Upper lobe of left lung (tissue), 4 donors: ENCODE results near the gene KANSL1.

Experiments
- EP300 ChIP-seq, 4 donors: sonication (generic); formaldehyde crosslinking; IDR thresholded peaks; one replicate each; pipeline ENCODE4 v1.5.1; 2017; ENCODE audit warnings: antibody characterized with exemption in 4 of 4, control low read depth in 2 of 4
- POLR2A ChIP-seq, 4 donors: fragments of 450-650 bp; IDR thresholded peaks; one replicate each; pipeline ENCODE4 v1.5.1; 2016 to 2017; ENCODE audit warnings: antibody characterized with exemption in 4 of 4, mild to moderate bottlenecking in 2 of 4

GRCh38 chr17:46008591-46008990 lies 184.6 kb downstream of the KANSL1 start:
- TF ChIP-seq POLR2A (IDR thresholded peaks at IDR 0.05): no peak
- TF ChIP-seq EP300 (IDR thresholded peaks at IDR 0.05): no peak
